ENCODE data around the gene DPH5.
"Not testable (repeated sequence)": the region's sequence is repeated elsewhere in the genome, so short reads cannot be mapped to it uniquely, and the experiment has no call there.

DPH5 gene, protein sequence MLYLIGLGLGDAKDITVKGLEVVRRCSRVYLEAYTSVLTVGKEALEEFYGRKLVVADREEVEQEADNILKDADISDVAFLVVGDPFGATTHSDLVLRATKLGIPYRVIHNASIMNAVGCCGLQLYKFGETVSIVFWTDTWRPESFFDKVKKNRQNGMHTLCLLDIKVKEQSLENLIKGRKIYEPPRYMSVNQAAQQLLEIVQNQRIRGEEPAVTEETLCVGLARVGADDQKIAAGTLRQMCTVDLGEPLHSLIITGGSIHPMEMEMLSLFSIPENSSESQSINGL

DNA sequence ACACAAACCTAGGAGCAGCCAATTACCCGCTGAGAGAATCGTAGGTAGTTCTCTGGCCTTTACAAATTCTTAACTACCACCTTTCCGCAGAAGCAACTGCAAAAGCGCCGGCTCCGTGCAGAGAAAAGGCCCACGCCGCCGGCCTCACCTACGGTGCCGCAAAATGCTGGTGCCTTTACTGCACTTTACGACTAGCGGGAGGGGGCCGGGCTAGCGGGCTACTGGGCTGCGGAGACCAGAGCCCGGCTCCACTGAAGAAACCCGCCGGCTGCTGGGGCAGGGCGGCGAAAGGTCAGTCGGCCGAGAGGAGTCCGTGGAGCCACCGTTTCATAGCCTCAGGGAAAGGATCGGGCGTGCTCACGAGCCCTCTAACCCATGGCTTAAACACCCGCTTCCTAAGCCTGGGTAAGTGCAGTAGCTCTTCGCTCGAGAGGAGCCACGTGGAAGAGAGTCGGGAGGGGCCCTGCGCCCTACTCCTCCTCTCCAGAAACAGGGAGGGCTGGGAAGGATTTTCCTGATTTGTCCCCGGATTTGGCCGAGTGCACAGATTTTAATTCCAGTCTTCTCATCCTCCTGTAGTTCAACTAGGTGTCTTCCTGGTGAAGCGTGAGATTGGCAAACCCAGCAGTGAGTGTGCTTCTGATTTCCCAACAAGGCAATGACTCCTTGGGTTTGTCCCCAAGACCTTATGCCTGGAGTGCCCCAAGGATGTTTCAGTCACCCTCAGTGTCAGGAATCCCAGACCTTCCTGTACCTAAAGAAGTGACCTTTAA is at the start of gene DPH5:
Gene DPH5, minus strand, starts transcription at position 128 of the 773 bp plus-strand sequence. CDS start 341 bp downstream, outside the sequence.
- H3K36me3 ChIP-seq (ENCODE audit: control insufficient read depth in 1 of 2, insufficient read depth in 2 of 2, low read length in 2 of 2), result no peaks in the 10 kb centered on the region
- no peaks in the 10 kb centered on the region for H3K9me3 ChIP-seq (ENCODE audit: control insufficient read depth in 1 of 2, low read length in 2 of 2)
- peak within 1 kb of the TSS; percentile 67 to 82 for H3K9ac ChIP-seq (ENCODE audit: low read depth in 1 of 2, low read length in 2 of 2)
- H3K27ac ChIP-seq (ENCODE audit: low read depth, low read length), result peak within 1 kb of the TSS; percentile 51
- H3K4me1 ChIP-seq (ENCODE audit: control insufficient read depth in 1 of 2, insufficient read depth in 2 of 2, low read length in 2 of 2), result peaks cover 8 to 10% of the 10 kb centered on the region in 2 donors
- no peaks in the 10 kb centered on the region for H3K27me3 ChIP-seq (ENCODE audit: control insufficient read depth in 1 of 2, insufficient read depth in 2 of 2, low read length in 2 of 2)
- H3K4me3 ChIP-seq (ENCODE audit: low read depth in 1 of 2, low read length in 2 of 2), result peak within 1 kb of the TSS; percentile 84 to 95

DNA sequence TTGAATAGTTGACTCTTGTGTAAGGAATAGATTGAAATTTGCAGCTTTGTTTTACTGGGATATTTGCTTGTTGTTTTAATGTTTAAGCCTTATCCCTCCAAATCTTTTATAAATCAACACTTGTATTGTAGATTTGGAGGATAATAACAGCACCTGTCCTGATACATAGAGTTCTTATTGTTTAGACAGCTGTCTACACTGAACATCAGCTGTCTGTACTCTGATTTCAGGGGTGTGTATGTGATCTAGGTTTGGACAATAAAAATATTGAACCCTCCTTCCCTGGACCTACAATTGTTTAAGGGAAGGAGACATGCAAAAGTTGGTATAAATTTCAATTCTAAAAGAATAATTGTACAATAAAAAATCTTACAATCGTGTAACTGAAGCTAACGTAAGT is 48.3 kb upstream of the DPH5 start:
- Histone ChIP-seq H3K27ac (ENCODE audit: low read depth, low read length) (no peak overlapping the region), H3K27me3 (ENCODE audit: control insufficient read depth in 1 of 2, insufficient read depth in 2 of 2, low read length in 2 of 2) (no peaks in the 10 kb centered on the region), H3K9me3 (ENCODE audit: control insufficient read depth in 1 of 2, low read length in 2 of 2) (no peaks in the 10 kb centered on the region), H3K4me3 (ENCODE audit: low read depth in 1 of 2, low read length in 2 of 2) (no peak overlapping the region), H3K9ac (ENCODE audit: low read depth in 1 of 2, low read length in 2 of 2) (no peak overlapping the region), H3K4me1 (ENCODE audit: control insufficient read depth in 1 of 2, insufficient read depth in 2 of 2, low read length in 2 of 2) (no peaks in the 10 kb centered on the region), H3K36me3 (ENCODE audit: control insufficient read depth in 1 of 2, insufficient read depth in 2 of 2, low read length in 2 of 2) (no peaks in the 10 kb centered on the region)

DNA sequence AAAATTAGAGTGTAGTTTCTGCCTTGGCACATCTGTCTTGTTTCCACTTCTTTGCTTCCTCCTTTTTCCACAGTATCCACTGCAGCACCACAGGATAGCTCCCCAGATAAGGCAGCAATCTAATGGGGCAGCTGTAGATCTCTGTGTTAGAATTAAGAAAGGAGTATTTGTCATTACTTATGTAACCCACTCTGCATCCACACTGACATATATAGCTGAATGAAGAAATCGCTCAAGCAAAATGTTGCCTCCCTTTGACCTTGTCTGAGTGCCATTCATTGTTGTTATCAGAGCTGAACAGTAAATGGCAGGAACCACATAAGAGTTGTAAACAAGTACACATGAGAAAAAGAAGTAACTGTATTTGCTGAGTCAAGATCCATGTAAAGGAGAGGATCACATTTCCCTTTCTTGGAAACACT is 45.9 kb upstream of the DPH5 start:
- H3K36me3 ChIP-seq (ENCODE audit: control insufficient read depth in 1 of 2, insufficient read depth in 2 of 2, low read length in 2 of 2), result no peaks in the 10 kb centered on the region
- H3K4me3 ChIP-seq (ENCODE audit: low read depth in 1 of 2, low read length in 2 of 2), result no peak overlapping the region
- no peaks in the 10 kb centered on the region for H3K27me3 ChIP-seq (ENCODE audit: control insufficient read depth in 1 of 2, insufficient read depth in 2 of 2, low read length in 2 of 2)
- H3K27ac ChIP-seq (ENCODE audit: low read depth, low read length), result no peak overlapping the region
- H3K9ac ChIP-seq (ENCODE audit: low read depth in 1 of 2, low read length in 2 of 2), result no peak overlapping the region
- no peaks in the 10 kb centered on the region for H3K4me1 ChIP-seq (ENCODE audit: control insufficient read depth in 1 of 2, insufficient read depth in 2 of 2, low read length in 2 of 2)
- H3K9me3 ChIP-seq (ENCODE audit: control insufficient read depth in 1 of 2, low read length in 2 of 2), result no peaks in the 10 kb centered on the region

DNA sequence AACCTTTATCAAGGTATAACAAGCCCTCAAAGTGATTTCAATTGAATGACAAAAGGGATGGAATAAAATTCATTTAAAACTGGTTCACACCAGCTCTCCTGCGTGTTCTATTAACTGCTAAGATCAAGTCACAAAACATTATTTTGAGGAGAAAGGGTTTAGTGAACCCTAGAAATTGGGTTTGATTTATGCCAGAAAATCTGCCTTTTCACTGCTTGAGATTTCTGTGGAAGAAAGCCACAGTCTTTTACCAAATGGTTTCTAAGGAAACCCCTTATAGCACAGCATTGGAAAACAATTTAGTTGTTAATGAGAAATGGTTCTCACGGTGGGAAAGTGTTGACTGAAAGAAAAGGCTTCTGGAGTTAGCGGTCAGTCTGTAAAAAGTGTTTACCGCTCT is 43.6 kb upstream of the DPH5 start:
- H3K4me1 ChIP-seq (ENCODE audit: control insufficient read depth in 1 of 2, insufficient read depth in 2 of 2, low read length in 2 of 2), result no peaks in the 10 kb centered on the region
- no peaks in the 10 kb centered on the region for H3K9me3 ChIP-seq (ENCODE audit: control insufficient read depth in 1 of 2, low read length in 2 of 2)
- H3K36me3 ChIP-seq (ENCODE audit: control insufficient read depth in 1 of 2, insufficient read depth in 2 of 2, low read length in 2 of 2), result no peaks in the 10 kb centered on the region
- H3K27me3 ChIP-seq (ENCODE audit: control insufficient read depth in 1 of 2, insufficient read depth in 2 of 2, low read length in 2 of 2), result no peaks in the 10 kb centered on the region
- no peak overlapping the region for H3K4me3 ChIP-seq (ENCODE audit: low read depth in 1 of 2, low read length in 2 of 2)
- no peak overlapping the region for H3K9ac ChIP-seq (ENCODE audit: low read depth in 1 of 2, low read length in 2 of 2)
- no peak overlapping the region for H3K27ac ChIP-seq (ENCODE audit: low read depth, low read length)

DNA sequence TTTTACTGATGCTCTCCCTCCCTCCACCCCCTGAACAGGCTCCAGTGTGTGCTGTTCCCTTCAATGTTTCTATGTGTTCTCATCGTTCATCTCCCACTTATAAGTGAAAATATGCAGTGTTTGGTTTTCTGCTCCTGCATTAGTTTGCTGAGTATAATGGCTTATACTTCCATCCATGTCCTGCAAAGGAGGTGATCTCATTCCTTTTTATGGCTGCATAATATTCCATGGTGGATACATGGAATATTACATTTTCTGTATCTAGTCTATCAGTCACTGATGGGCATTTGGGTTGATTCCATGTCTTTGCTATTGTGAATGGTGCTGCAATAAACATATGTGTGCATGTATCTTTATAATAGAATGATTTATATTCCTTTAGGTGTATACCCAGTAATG is 41.4 kb upstream of the DPH5 start:
- H3K4me1 ChIP-seq (ENCODE audit: control insufficient read depth in 1 of 2, insufficient read depth in 2 of 2, low read length in 2 of 2); H3K9me3 ChIP-seq (ENCODE audit: control insufficient read depth in 1 of 2, low read length in 2 of 2); H3K27ac ChIP-seq (ENCODE audit: low read depth, low read length); H3K27me3 ChIP-seq (ENCODE audit: control insufficient read depth in 1 of 2, insufficient read depth in 2 of 2, low read length in 2 of 2); H3K9ac ChIP-seq (ENCODE audit: low read depth in 1 of 2, low read length in 2 of 2); H3K36me3 ChIP-seq (ENCODE audit: control insufficient read depth in 1 of 2, insufficient read depth in 2 of 2, low read length in 2 of 2); H3K4me3 ChIP-seq (ENCODE audit: low read depth in 1 of 2, low read length in 2 of 2): not testable (repeated sequence)

DNA sequence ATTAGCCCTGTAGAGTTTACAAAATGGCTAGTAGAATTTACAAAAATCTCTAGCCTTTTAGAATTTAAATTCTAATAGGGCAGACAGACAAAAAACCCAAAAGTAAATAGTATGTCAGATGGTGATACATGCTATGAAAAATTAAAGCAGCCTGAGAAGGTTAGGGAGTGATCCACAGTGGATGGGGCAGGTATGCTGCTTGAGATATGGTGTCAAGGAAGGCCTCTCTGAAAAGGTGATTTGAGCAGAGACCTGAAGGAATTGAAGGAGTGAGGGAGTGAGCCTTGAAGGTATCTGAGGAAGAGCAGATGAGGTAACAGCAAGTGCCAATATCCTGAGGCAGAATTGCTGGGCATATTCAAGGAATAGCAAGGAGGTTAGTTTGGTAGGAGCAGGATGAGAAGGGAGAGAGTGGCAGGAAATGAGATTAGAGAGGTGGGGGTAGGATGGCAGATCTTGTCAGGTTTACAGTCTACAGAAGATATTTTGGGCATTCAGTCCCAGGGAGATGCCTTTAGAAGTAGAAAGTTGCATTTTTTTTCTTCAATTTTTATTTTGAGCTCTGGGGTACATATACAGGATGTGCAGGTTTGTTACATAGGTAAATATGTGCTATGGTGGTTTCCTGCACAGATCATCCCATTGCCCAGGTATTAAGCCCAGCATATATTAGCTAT is 40.8 kb upstream of the DPH5 start:
- H3K9me3 ChIP-seq (ENCODE audit: control insufficient read depth in 1 of 2, low read length in 2 of 2), result no peaks in the 10 kb centered on the region
- H3K36me3 ChIP-seq (ENCODE audit: control insufficient read depth in 1 of 2, insufficient read depth in 2 of 2, low read length in 2 of 2), result no peaks in the 10 kb centered on the region
- no peak overlapping the region for H3K9ac ChIP-seq (ENCODE audit: low read depth in 1 of 2, low read length in 2 of 2)
- no peak overlapping the region for H3K27ac ChIP-seq (ENCODE audit: low read depth, low read length)
- H3K4me3 ChIP-seq (ENCODE audit: low read depth in 1 of 2, low read length in 2 of 2), result no peak overlapping the region
- no peaks in the 10 kb centered on the region for H3K4me1 ChIP-seq (ENCODE audit: control insufficient read depth in 1 of 2, insufficient read depth in 2 of 2, low read length in 2 of 2)
- H3K27me3 ChIP-seq (ENCODE audit: control insufficient read depth in 1 of 2, insufficient read depth in 2 of 2, low read length in 2 of 2), result no peaks in the 10 kb centered on the region

DNA sequence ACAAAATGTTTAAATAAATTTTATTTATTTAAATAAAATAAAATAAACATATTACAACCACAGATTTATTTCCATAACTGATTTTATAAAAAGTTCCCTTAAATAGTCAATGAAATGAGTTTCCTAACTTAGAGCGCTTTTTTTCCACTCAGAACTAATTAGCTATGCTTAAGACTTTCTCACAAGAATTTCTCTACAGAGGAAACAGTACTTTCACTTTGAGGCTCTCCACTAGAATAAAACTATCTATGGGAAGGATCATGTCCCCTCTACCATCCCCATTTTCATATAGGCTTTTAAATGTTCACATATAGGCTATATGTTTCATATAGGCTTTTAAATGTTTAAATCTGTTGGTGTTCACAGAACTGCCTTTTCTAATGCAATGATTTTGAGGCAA is 40.0 kb upstream of the DPH5 start:
- no peaks in the 10 kb centered on the region for H3K9me3 ChIP-seq (ENCODE audit: control insufficient read depth in 1 of 2, low read length in 2 of 2)
- no peaks in the 10 kb centered on the region for H3K4me1 ChIP-seq (ENCODE audit: control insufficient read depth in 1 of 2, insufficient read depth in 2 of 2, low read length in 2 of 2)
- H3K9ac ChIP-seq (ENCODE audit: low read depth in 1 of 2, low read length in 2 of 2), result no peak overlapping the region
- no peak overlapping the region for H3K4me3 ChIP-seq (ENCODE audit: low read depth in 1 of 2, low read length in 2 of 2)
- no peaks in the 10 kb centered on the region for H3K27me3 ChIP-seq (ENCODE audit: control insufficient read depth in 1 of 2, insufficient read depth in 2 of 2, low read length in 2 of 2)
- no peak overlapping the region for H3K27ac ChIP-seq (ENCODE audit: low read depth, low read length)
- H3K36me3 ChIP-seq (ENCODE audit: control insufficient read depth in 1 of 2, insufficient read depth in 2 of 2, low read length in 2 of 2), result no peaks in the 10 kb centered on the region

DNA sequence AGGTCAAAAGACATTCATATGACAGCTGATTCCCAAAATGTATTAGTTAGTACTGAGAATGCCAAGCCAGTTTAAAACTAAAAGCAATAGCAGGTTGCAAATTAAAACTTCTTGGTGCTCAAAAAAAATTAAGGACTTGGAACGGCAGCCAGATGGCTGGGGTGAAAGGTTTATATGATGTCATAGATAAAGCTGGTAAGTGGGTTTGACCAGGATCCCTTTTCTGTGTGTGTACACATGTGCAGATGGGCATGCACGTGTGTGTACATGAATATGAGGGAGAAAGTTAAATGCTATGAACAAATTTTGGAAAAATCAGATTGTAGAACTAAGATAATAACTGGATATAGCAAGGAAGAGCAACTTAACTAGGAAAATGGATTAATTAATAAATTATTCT is 39.1 kb upstream of the DPH5 start:
- Histone ChIP-seq H3K36me3 (ENCODE audit: control insufficient read depth in 1 of 2, insufficient read depth in 2 of 2, low read length in 2 of 2) (no peaks in the 10 kb centered on the region), H3K9ac (ENCODE audit: low read depth in 1 of 2, low read length in 2 of 2) (no peak overlapping the region), H3K27me3 (ENCODE audit: control insufficient read depth in 1 of 2, insufficient read depth in 2 of 2, low read length in 2 of 2) (no peaks in the 10 kb centered on the region), H3K4me3 (ENCODE audit: low read depth in 1 of 2, low read length in 2 of 2) (no peak overlapping the region), H3K4me1 (ENCODE audit: control insufficient read depth in 1 of 2, insufficient read depth in 2 of 2, low read length in 2 of 2) (no peaks in the 10 kb centered on the region), H3K27ac (ENCODE audit: low read depth, low read length) (no peak overlapping the region), H3K9me3 (ENCODE audit: control insufficient read depth in 1 of 2, low read length in 2 of 2) (no peaks in the 10 kb centered on the region)

DNA sequence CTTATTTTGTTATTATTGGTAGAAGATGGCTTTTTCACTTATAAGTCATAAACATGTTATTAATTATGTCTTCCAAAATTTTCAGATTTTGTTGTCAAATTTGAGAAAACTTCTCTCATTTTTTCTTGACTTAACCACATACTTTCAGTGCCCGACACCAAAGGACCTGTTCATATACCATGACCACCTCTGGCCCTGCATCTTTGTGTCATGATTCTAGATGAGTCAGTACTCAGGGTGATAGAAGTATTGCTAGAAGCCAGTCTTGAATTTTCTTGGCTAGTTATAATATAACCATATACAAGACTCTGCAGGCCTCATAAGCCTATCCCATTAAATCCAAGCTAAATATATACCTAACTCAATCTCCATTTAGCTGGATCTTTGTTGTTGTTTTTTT is 35.4 kb upstream of the DPH5 start:
- Histone ChIP-seq H3K9me3 (ENCODE audit: control insufficient read depth in 1 of 2, low read length in 2 of 2) (no peaks in the 10 kb centered on the region), H3K27ac (ENCODE audit: low read depth, low read length) (no peak overlapping the region)

DNA sequence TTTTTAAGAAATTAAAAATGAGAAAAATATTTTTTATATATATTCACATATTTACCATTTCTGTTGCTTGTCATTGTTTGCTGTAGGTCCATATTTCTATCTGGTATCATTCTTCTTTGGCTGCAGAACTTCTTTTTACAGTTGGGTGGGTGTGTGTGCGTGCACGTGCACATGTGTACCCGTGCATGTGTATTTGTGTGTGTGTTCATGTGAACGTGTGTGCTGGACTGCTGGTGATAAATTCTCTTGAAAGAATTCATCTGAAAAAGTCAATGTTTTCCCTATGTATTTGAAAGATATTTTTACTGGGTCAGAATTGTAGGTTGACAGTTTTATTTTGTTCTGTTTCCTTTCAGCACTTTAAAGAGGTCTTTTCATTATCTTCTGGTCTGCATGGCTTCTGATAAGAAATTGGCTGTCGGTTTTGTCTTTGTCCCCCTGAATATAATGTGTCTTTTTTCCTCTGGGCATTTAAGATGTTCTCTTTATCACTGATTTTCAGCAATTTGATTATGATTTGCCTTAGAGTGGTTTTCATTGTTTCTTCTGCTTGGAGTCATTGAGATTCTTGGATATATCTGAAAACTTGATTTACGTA is 34.5 kb upstream of the DPH5 start:
- Histone ChIP-seq H3K9me3 (ENCODE audit: control insufficient read depth in 1 of 2, low read length in 2 of 2) (no peaks in the 10 kb centered on the region), H3K36me3 (ENCODE audit: control insufficient read depth in 1 of 2, insufficient read depth in 2 of 2, low read length in 2 of 2) (no peaks in the 10 kb centered on the region), H3K4me1 (ENCODE audit: control insufficient read depth in 1 of 2, insufficient read depth in 2 of 2, low read length in 2 of 2) (no peaks in the 10 kb centered on the region), H3K27me3 (ENCODE audit: control insufficient read depth in 1 of 2, insufficient read depth in 2 of 2, low read length in 2 of 2) (no peaks in the 10 kb centered on the region), H3K9ac (ENCODE audit: low read depth in 1 of 2, low read length in 2 of 2) (no peak overlapping the region), H3K27ac (ENCODE audit: low read depth, low read length) (no peak overlapping the region), H3K4me3 (ENCODE audit: low read depth in 1 of 2, low read length in 2 of 2) (no peak overlapping the region)

More for the DNA sequence above, 35.4 kb upstream of the DPH5 start:
- Histone ChIP-seq H3K27me3 (ENCODE audit: control insufficient read depth in 1 of 2, insufficient read depth in 2 of 2, low read length in 2 of 2) (no peaks in the 10 kb centered on the region), H3K4me3 (ENCODE audit: low read depth in 1 of 2, low read length in 2 of 2) (no peak overlapping the region), H3K9ac (ENCODE audit: low read depth in 1 of 2, low read length in 2 of 2) (no peak overlapping the region), H3K4me1 (ENCODE audit: control insufficient read depth in 1 of 2, insufficient read depth in 2 of 2, low read length in 2 of 2) (no peaks in the 10 kb centered on the region), H3K36me3 (ENCODE audit: control insufficient read depth in 1 of 2, insufficient read depth in 2 of 2, low read length in 2 of 2) (no peaks in the 10 kb centered on the region)

All from duodenal mucosa (tissue), 2 donors.